Measurements from ENCODE around the gene DCAF5. TPM values are rescaled to one million over a fixed set of nuclear protein-coding genes. Genes with fewer than 3 reads are reported as not detected.
A peak's percentile ranks its signal among the peaks of the same experiment; 100 is the strongest.

The DCAF5 gene
- total and polyA plus RNA-seq, 2 of the 8 experiments (the other 6 are each of a cell fraction or from before 2014, with no cell fraction given), result 24.3 to 31.0 TPM

GRCh38 chr14:69027242-69027913 lies 125.5 kb downstream of the DCAF5 start:
- Histone ChIP-seq H3K14ac (ENCODE audit: insufficient read length) (no peak overlapping the region), H3K27me3 (replicated peaks in 1 of 4; ENCODE audit: control insufficient read depth in 3 of 4, extremely low read depth in 1 of 4, insufficient read depth in 3 of 4, low read length in 3 of 4) (no peaks in the 10 kb centered on the region), H2AK5ac (ENCODE audit: low read depth, low read length) (no peak overlapping the region), H4K91ac (replicated peaks; ENCODE audit: insufficient read length, low read length) (no peak overlapping the region), H3K79me1 (ENCODE audit: low read depth, low read length) (no peaks in the 10 kb centered on the region), H2BK12ac (ENCODE audit: low read depth, low read length) (no peak overlapping the region), H3K23ac (ENCODE audit: insufficient read length) (no peak overlapping the region), H2BK5ac (ENCODE audit: low read depth, low read length) (no peak overlapping the region; the same call in 1 of the 2 replicates), H2AFZ (ENCODE audit: low read length) (0 out of 2 replicates have a peak overlapping the region, but pooled peaks have one; percentile 14), H3K4me3 (ENCODE audit: extremely low read depth in 1 of 4, insufficient read depth in 2 of 4, low read depth in 3 of 4, low read length in 4 of 4) (no peak overlapping the region), H4K5ac (ENCODE audit: insufficient read length, low read depth, low read length) (no peak overlapping the region), H3K4me2 (ENCODE audit: insufficient read depth in 1 of 2, low read depth in 2 of 2, low read length in 2 of 2) (no peak overlapping the region), H3K4me1 (replicated peaks in 1 of 4; ENCODE audit: control insufficient read depth in 3 of 4, insufficient read depth in 4 of 4, low read length in 3 of 4) (no peaks in the 10 kb centered on the region), H2BK15ac (ENCODE audit: low read length) (no peak overlapping the region), H3K56ac (replicated peaks; ENCODE audit: insufficient read length, low read depth, low read length) (no peak overlapping the region), H4K8ac (ENCODE audit: extremely low read depth, insufficient read depth, low read length) (no peak overlapping the region), H4K20me1 (replicated peaks in 1 of 2; ENCODE audit: control insufficient read depth in 1 of 2, insufficient read depth in 2 of 2, low read length in 2 of 2) (no peaks in the 10 kb centered on the region), H2BK20ac (ENCODE audit: low read length) (no peak overlapping the region), H3K4ac (replicated peaks; ENCODE audit: insufficient read length, low read depth, low read length) (no peak overlapping the region), H3K79me2 (ENCODE audit: control insufficient read depth in 1 of 2, insufficient read depth in 2 of 2, low read length in 2 of 2) (no peaks in the 10 kb centered on the region), H2BK120ac (replicated peaks; ENCODE audit: low read depth, low read length) (no peak overlapping the region), H3K9ac (replicated peaks in 1 of 4; ENCODE audit: extremely low read depth in 1 of 4, low read depth in 3 of 4, low read length in 3 of 4) (no peak overlapping the region), H3K23me2 (ENCODE audit: low read depth, low read length) (no peaks in the 10 kb centered on the region), H3K18ac (ENCODE audit: extremely low read depth, low read length) (no peak overlapping the region; the same call in 1 of the 2 replicates), H3K27ac (ENCODE audit: low read depth, low read length) (no peak overlapping the region), H3K36me3 (ENCODE audit: control insufficient read depth in 2 of 4, insufficient read depth in 4 of 4, low read length in 3 of 4) (no peaks in the 10 kb centered on the region), H3K9me3 (ENCODE audit: insufficient read depth in 2 of 2, low read depth in 1 of 2, low read length in 1 of 2) (no peaks in the 10 kb centered on the region)
- DNase-seq (ENCODE audit: low read depth in 1 of 2, low spot score in 2 of 2) (no peak), FAIRE-seq (no peak)
- WGBS, 2 experiments (ENCODE audit: extremely low coverage in 1 of 2, insufficient coverage in 1 of 2, insufficient read length in 1 of 2, insufficient replicate concordance in 2 of 2, low coverage in 1 of 2, low lambda C conversion rate in 2 of 2, missing lambda C conversion rate in 1 of 2), result 67% methylated on average over 1 of the region's 1 CpG; no CpG with 5 or more reads in 1 of the 2 experiments
- no peak for TF ChIP-seq SIX5 (IDR thresholded peaks at IDR 0.05; ENCODE audit: low read depth, low read length)
- TF ChIP-seq SUZ12 (IDR thresholded peaks at IDR 0.05; ENCODE audit: low read length), result no peak
- no peak for TF ChIP-seq E2F6 (IDR thresholded peaks at IDR 0.05)
- no peak for TF ChIP-seq TAF7 (optimal IDR thresholded peaks at IDR 0.05; ENCODE audit: borderline replicate concordance, low read depth, low read length)
- CTCF ChIA-PET (ENCODE audit: partially characterized antibody), result interaction anchor here (0.8 to 2.7 kb wide), 6 partner anchors 28 to 116 kb away, joined by 3 to 15 read pairs (median 4); no protein-coding TSS in a partner anchor
- POLR2A ChIA-PET (ENCODE audit: partially characterized antibody), result interaction anchor here (0.6 to 1.3 kb wide), 3 partner anchors 22 to 61 kb away, joined by 3 read pairs; no protein-coding TSS in a partner anchor
